Caco-2 (cell line): ENCODE data around the gene CLTC. TPM values are rescaled to one million over a fixed set of nuclear protein-coding genes. Genes with fewer than 3 reads are reported as not detected.

Experiments used
- BruUV-seq: library from RNA; stranded (reverse); fragments of 400-500 nt; replicated peaks from 2 replicates; lab custom pipeline; 2021; lab: Mats Ljungman, UMichigan
- CTCF ChIA-PET: fragments of 300-600 bp; sonication (Branson Sonifier 250); formaldehyde crosslinking; loops from one replicate; lab custom pipeline; 2022; ENCODE audit warnings: antibody characterized with exemption; lab: Charles Lee
- POLR2A ChIA-PET: fragments of 300-600 bp; sonication (Branson Sonifier 250); formaldehyde crosslinking; loops from one replicate; lab custom pipeline; 2022; ENCODE audit warnings: antibody characterized with exemption; lab: Charles Lee
- DNase-seq, 2 experiments: peaks; one replicate each; pipeline versions ENCODE4 v3.0.0 to v3.0.0-alpha.2; 2020 to 2022
- H3K27me3 ChIP-seq: replicated peaks from 2 replicates; pipeline ENCODE4 v1.6.0; 2011; ENCODE audit warnings: low read length; ENCODE audit not compliant: control insufficient read depth, insufficient read depth
- H3K36me3 ChIP-seq: 2 replicates; pipeline ENCODE4 v1.5.1; 2011; ENCODE audit warnings: low read length; ENCODE audit not compliant: control insufficient read depth, insufficient read depth
- H3K4me1 ChIP-seq: fragments of 250-450 bp; sonication (Bioruptor Pico); 2 replicates; pipeline ENCODE4 v1.5.1; 2020; ENCODE audit warnings: mild to moderate bottlenecking
- H3K4me3 ChIP-seq: 2 replicates; pipeline ENCODE4 v1.5.1; 2011; ENCODE audit warnings: low read depth, mild to moderate bottlenecking, control low read depth, low read length
- H3K9me3 ChIP-seq: fragments of 250-450 bp; sonication (Bioruptor Pico); 2 replicates; pipeline ENCODE4 v1.5.1; 2020; ENCODE audit warnings: mild to moderate bottlenecking, moderate library complexity
- H3K27ac Mint-ChIP-seq: one replicate; pipeline ENCODE4 v1.8.0; 2022; ENCODE audit warnings: mixed read lengths; ENCODE audit not compliant: unreplicated experiment
- H3K27me3 Mint-ChIP-seq: one replicate; pipeline ENCODE4 v1.8.0; 2022; ENCODE audit warnings: mixed read lengths; ENCODE audit not compliant: insufficient read depth, unreplicated experiment
- H3K36me3 Mint-ChIP-seq: one replicate; pipeline ENCODE4 v1.8.0; 2022; ENCODE audit warnings: mild to moderate bottlenecking, mixed read lengths; ENCODE audit not compliant: insufficient read depth, unreplicated experiment
- H3K4me1 Mint-ChIP-seq: one replicate; pipeline ENCODE4 v1.8.0; 2022; ENCODE audit warnings: low read depth, mixed read lengths; ENCODE audit not compliant: unreplicated experiment
- H3K4me3 Mint-ChIP-seq: one replicate; pipeline ENCODE4 v1.8.0; 2022; ENCODE audit warnings: mild to moderate bottlenecking, moderate library complexity, mixed read lengths; ENCODE audit not compliant: unreplicated experiment
- H3K9me3 Mint-ChIP-seq: one replicate; pipeline ENCODE4 v1.8.0; 2022; ENCODE audit warnings: mixed read lengths; ENCODE audit not compliant: unreplicated experiment
- intact Hi-C: fragments of 100-400 bp; cut with micrococcal nuclease; formaldehyde crosslinking; loops from one replicate; pipeline ENCODE4 v1.10.0; 2022; ENCODE audit not compliant: unreplicated experiment
- total RNA-seq: library from RNA; stranded (reverse); gene quantifications from 2 replicates; pipeline ENCODE4 v1.2.3, GENCODE V29; 2022
- TF ChIP-seq, protein P1 (sequence below), 2 experiments: fragments of 200-600 bp in 1 of 2; IDR thresholded peaks; 1 replicate in 1 of 2; 2 replicates in 1 of 2; pipeline versions ENCODE4 v1.5.1 to v1.8.0; 2011 to 2022; ENCODE audit warnings: antibody characterized with exemption in 1 of 2, control low read depth in 1 of 2, inconsistent platforms in 1 of 2, low read depth in 1 of 2, low read length in 1 of 2, mild to moderate bottlenecking in 1 of 2, moderate library complexity in 1 of 2; ENCODE audit not compliant: insufficient read depth in 1 of 2, severe bottlenecking in 1 of 2, unreplicated experiment in 1 of 2

The CLTC gene
- total RNA-seq, 1 experiment from 2014 or later, result 289 TPM

DNA sequence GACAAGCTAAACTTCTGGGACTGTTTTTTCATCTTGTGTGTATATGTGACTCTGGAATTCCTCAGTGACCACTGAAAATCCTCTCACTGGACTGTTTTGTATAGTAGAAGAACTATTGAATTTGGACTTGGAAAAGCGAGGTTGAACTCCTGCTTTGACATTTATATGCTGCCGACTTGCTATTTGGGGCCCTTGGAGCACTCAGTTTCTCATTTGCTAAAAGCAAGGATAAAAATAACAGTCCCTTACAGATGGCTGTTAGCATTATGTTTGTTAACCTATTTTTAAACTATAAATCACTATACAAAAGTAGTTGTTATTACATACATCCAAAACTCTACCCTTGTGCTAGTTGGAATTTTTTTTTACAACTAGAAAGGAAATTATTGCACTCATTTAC lies 96.7 kb downstream of the CLTC start:
- no peak overlapping the region for H3K4me3 ChIP-seq
- ChIA-PET POLR2A (no interaction called here), CTCF (no interaction called here)
- peaks cover 7% of the 10 kb centered on the region for H3K4me1 Mint-ChIP-seq
- no peaks in the 10 kb centered on the region for H3K27me3 Mint-ChIP-seq
- H3K4me3 Mint-ChIP-seq, result no peak overlapping the region
- intact Hi-C loops, result no loop called here
- TF ChIP-seq, protein P1, sequence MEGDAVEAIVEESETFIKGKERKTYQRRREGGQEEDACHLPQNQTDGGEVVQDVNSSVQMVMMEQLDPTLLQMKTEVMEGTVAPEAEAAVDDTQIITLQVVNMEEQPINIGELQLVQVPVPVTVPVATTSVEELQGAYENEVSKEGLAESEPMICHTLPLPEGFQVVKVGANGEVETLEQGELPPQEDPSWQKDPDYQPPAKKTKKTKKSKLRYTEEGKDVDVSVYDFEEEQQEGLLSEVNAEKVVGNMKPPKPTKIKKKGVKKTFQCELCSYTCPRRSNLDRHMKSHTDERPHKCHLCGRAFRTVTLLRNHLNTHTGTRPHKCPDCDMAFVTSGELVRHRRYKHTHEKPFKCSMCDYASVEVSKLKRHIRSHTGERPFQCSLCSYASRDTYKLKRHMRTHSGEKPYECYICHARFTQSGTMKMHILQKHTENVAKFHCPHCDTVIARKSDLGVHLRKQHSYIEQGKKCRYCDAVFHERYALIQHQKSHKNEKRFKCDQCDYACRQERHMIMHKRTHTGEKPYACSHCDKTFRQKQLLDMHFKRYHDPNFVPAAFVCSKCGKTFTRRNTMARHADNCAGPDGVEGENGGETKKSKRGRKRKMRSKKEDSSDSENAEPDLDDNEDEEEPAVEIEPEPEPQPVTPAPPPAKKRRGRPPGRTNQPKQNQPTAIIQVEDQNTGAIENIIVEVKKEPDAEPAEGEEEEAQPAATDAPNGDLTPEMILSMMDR (IDR thresholded peaks at IDR 0.05; ENCODE audit: insufficient read depth in 1 of 2, low read depth in 1 of 2, low read length in 1 of 2, severe bottlenecking in 1 of 2, unreplicated experiment in 1 of 2), result no peak
- H3K9me3 Mint-ChIP-seq, result no peaks in the 10 kb centered on the region
- no peak for DNase-seq
- H3K36me3 Mint-ChIP-seq, result peaks cover 17% of the 10 kb centered on the region
- no peaks in the 10 kb centered on the region for H3K4me1 ChIP-seq
- no peaks in the 10 kb centered on the region for H3K27me3 ChIP-seq
- no TSS peak for BruUV-seq
- no peaks in the 10 kb centered on the region for H3K36me3 ChIP-seq
- no peaks in the 10 kb centered on the region for H3K9me3 ChIP-seq
- H3K27ac Mint-ChIP-seq, result no peak overlapping the region

DNA sequence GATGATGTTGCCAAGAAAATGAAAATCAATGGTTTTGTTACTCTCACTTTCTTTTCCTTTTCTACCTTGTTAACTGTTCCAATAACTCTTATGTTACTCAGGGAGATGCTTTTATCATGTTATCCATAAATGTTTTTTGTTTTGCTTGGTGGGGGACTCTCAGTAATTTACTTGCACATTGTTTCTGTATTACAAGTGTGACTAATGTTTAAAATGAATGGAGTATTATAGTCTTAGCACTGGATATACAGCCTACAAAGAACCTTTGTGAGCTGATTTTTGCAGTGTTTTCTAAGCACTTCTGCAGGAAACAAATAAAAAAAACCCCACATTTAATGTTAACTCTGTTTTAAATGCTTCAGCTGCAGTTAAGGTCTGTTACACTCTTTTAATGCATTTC lies 99.8 kb downstream of the CLTC start:
- intact Hi-C loops, result no loop called here
- DNase-seq, result no peak
- Mint-ChIP-seq H3K27me3 (no peaks in the 10 kb centered on the region), H3K4me3 (no peak overlapping the region), H3K27ac (no peak overlapping the region), H3K4me1 (peaks cover 11% of the 10 kb centered on the region), H3K9me3 (no peaks in the 10 kb centered on the region), H3K36me3 (peaks cover 10% of the 10 kb centered on the region)
- no peaks in the 10 kb centered on the region for H3K27me3 ChIP-seq
- H3K4me1 ChIP-seq, result peaks cover 9% of the 10 kb centered on the region
- H3K9me3 ChIP-seq, result no peaks in the 10 kb centered on the region
- TF ChIP-seq, protein P1 (IDR thresholded peaks at IDR 0.05; ENCODE audit: insufficient read depth in 1 of 2, low read depth in 1 of 2, low read length in 1 of 2, severe bottlenecking in 1 of 2, unreplicated experiment in 1 of 2), result no peak
- POLR2A ChIA-PET, result interaction anchor here (1.2 kb wide), 1 partner anchor 12 kb away, joined by 3 read pairs; the partner anchor contains the start of genes PTRH2 and VMP1
- CTCF ChIA-PET, result no interaction called here
- no peak overlapping the region for H3K4me3 ChIP-seq
- H3K36me3 ChIP-seq, result no peaks in the 10 kb centered on the region
- no TSS peak for BruUV-seq

GRCh38 chr17:59722623-59723022 lies 102.9 kb downstream of the CLTC start:
- H3K36me3 Mint-ChIP-seq, result peaks cover 18% of the 10 kb centered on the region
- POLR2A ChIA-PET, result no interaction called here

More at GRCh38 chr17:59722623-59723022, 102.9 kb downstream of the CLTC start:
- peaks cover 12% of the 10 kb centered on the region for H3K4me1 ChIP-seq
- H3K36me3 ChIP-seq, result no peaks in the 10 kb centered on the region
- peaks cover 18% of the 10 kb centered on the region for H3K4me1 Mint-ChIP-seq
- TF ChIP-seq, protein P1 (IDR thresholded peaks at IDR 0.05; ENCODE audit: insufficient read depth in 1 of 2, low read depth in 1 of 2, low read length in 1 of 2, severe bottlenecking in 1 of 2, unreplicated experiment in 1 of 2), result no peak
- no TSS peak for BruUV-seq
- H3K9me3 Mint-ChIP-seq, result no peaks in the 10 kb centered on the region
- no peaks in the 10 kb centered on the region for H3K9me3 ChIP-seq
- intact Hi-C loops, result no loop called here
- no peak for DNase-seq
- H3K27ac Mint-ChIP-seq, result no peak overlapping the region
- H3K4me3 ChIP-seq, result no peak overlapping the region
- H3K4me3 Mint-ChIP-seq, result no peak overlapping the region
- CTCF ChIA-PET, result no interaction called here
- no peaks in the 10 kb centered on the region for H3K27me3 ChIP-seq
- H3K27me3 Mint-ChIP-seq, result no peaks in the 10 kb centered on the region
